GM19397 (cell line): ENCODE measurements around the gene FOXK1.
"Not testable (repeated sequence)": the region's sequence is repeated elsewhere in the genome, so short reads cannot be mapped to it uniquely, and the experiment has no call there.

Experiments used
- ATAC-seq: cut with Tn5 transposase; IDR thresholded peaks from one replicate; pipeline ENCODE4 v1.9.1; 2021; ENCODE audit warnings: mild to moderate bottlenecking, moderate library complexity; ENCODE audit not compliant: unreplicated experiment

FOXK1 gene

DNA sequence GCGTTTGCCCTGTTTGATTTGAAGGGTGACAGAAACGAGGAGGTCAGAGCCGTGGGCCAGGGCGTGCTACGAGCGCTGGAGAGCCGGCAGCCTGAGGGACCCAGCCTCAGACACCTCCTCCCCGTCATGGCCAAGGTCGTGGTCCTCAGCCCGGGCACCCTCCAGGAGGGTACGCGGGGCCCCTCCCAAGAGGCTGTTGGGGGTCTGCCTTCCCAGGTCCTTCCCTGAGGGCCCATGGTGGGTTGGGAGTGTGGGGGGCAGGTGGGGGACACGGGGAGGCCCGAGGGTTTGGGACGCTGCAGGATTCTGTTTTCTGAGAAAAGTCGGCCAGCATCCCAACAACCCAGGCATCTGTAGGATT lies 101.2 kb downstream of the FOXK1 start:
- no peak for ATAC-seq

DNA sequence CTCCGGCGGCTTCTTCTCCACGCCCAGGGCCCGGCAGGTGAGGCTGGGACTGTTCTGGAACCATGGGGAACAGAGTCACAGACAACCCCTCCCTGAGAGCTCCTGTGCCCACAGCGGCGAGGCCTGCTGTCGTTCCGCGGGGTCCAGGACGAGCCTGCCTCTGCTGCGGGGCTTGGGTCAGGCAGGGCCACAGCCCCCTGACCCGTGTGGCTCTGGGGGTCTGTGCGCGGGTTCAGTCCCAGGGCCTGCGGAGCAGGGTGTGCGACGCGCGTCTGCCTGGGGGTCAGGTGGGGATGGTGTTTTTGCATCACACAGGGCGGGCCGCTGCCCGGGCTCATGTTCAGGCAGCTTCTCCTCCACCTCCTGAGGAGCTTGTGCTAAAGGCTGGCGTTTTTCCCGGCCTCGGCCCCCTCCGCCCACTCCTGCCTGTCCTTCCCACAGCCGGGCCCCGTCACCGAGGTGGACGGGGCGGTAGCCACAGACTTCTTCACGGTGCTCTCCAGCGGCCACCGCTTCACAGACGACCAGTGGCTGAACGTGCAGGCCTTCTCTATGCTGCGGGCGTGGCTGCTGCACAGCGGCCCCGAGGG lies 101.8 kb downstream of the FOXK1 start:
- ATAC-seq: no peak

DNA sequence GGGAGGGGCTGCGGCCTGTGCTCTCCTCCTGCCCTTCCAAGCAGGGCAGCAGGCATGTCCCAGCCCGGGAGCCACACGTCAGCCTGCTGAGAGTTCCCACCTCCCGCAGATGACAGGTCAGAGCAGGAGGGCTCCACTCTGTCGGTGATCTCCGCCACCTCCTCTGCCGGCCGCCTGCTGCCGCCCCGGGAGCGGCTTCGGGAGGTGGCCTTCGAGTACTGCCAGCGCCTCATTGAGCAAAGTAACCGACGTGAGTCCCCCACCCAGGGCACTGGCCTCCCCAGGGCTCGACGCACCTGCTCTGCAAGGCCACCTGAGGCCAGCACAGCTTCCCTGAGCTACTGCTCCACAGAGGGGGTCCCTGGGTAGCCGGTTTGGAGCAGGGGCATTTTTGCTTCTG lies 102.7 kb downstream of the FOXK1 start:
- no peak for ATAC-seq

DNA sequence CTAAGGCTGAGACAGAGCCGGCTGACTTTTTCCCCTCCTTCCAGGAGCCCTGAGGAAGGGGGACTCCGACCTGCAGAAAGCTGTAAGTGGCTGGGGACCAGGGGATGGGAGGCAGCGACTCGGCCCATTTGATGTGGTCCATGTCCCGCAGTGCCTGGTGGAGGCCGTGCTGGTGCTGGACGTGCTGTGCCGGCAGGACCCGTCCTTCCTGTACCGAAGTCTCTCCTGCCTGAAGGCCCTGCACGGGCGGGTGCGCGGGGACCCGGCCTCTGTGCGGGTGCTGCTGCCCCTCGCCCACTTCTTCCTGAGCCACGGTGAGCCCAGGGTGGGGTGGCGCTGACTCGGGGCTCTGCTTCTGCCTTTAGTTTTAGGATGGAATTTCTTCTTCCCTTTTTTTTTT lies 103.3 kb downstream of the FOXK1 start:
- ATAC-seq: no peak

DNA sequence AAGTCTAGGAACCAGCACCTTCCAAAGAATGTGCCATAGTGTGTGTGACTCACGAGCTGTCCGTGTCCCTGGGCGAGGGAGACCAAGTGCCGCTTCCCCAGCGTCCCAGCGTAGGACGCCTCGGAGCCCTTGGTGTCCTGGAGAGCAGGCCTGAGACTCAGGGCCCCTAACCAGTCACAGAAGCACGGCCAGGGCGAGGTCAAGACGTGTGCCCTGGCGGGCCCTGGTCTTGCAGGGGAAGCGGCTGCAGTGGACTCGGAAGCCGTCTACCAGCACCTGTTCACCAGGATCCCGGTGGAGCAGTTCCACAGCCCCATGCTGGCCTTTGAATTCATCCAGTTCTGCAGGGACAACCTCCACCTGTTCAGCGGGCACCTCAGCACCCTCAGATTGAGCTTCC lies 103.9 kb downstream of the FOXK1 start:
- ATAC-seq: no peak

DNA sequence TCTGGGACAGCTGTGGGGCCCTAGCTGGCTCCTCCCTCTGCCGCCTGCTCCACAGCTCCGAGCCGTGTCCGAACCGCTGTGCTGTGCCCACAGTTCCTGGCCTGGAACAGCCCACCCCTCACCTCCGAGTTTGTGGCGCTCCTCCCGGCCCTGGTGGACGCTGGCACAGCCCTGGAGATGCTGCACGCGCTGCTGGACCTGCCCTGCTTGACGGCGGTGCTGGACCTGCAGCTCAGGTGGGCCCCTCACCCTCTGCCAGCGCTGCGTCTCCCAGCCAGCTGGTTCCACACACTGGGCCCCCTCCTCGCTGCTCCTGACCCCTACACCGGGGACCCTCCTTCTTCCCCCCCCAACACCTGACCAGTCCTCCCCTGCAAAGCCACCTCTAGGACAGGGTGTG lies 105.4 kb downstream of the FOXK1 start:
- no peak for ATAC-seq

DNA sequence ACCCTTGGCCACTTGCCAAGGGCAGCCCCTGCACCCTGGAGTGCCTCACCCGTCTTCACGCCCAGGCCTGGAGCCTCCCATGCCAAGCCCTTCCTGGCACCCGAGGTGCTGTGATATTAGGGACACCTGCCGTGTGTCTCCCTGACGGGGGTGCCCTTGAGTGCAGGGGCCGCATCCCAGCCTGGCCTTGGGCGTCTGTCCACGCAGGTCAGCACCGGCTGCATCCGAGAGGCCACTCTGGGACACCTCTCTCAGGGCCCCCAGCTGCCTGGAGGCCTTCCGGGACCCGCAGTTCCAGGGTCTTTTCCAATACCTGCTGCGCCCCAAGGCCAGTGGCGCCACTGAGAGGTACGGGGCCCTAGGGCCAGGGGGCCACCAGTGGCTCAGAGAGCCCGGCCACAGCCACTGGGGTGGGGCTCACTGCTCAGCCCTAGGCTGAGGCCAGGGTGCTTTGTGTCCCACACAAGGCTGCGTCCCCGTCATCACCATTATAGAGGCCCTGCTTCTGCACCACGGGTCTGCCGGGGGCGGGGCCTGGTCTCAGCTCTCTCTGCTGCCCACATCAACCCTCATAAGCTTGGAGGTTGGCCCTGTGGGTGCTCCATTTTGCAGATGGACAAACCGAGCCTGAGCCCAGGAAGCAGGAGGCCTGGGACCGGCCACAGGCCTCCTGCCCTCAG lies 106.0 kb downstream of the FOXK1 start:
- no peak for ATAC-seq

DNA sequence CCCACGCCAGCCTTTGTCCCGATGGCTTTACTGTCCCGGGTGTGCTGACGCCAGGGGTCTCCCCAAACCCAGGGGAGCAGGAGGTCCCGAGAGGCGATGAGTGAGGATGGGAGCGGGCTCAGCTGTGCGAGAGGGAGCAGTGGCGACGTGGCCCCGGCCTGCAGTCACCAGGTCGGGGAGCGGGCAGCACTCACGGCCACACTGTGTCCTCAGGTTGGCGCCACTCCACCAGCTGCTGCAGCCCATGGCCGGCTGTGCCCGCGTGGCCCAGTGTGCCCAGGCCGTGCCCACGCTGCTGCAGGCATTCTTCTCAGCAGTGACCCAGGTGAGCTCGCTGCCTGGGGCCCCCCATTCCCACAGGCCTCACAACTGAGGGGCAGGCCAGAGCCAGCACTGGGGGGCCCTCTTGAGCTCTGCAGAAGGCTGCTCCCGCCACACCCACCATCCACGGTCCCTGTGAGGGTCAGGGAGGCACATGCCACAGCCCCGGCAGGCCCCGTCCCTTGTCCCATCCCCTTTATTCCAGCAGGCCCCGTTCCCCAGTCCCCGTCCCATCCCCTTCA lies 106.6 kb downstream of the FOXK1 start:
- no peak for ATAC-seq

DNA sequence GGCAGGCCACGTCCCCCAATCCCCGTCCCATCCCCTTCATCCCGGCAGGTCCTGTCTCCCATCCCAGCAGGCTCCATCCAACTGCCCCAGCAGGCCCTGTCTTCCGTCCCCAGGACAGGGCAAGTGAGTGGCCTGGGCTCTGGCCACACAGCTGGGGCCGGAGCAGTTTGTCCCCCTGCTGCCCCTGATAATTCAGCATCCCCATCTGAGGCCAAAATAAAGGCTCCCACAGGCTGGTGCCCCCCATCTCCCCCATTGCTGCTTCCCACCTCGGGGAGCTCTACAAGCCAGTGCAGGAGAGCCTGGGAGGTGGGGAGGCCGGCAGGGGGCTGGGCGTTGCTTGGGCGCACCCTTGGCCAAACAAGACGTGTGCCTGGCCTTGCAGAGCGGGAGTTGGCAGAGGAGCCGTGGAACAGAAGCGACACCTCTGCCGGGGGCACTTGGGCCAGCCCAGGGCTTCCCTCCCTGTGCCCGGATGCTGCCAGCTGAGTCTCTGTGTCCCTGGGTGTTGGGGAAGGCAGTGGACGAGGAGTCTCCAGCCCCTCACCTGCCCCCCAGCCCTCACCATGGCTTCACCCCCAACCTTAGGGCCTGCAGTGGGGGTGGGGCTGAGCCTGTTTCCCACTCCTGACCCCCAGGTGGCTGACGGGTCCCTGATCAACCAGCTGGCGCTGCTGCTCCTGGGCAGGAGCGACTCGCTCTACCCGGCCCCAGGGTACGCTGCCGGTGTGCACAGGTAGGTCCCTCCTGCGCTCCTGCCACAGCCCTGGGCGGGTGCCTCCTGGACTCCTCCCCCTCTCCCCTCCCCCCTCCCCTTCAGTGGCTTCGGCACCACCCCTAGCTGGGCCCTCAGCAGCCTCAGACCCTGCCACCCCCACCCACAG lies 107.3 kb downstream of the FOXK1 start:
- no peak for ATAC-seq

DNA sequence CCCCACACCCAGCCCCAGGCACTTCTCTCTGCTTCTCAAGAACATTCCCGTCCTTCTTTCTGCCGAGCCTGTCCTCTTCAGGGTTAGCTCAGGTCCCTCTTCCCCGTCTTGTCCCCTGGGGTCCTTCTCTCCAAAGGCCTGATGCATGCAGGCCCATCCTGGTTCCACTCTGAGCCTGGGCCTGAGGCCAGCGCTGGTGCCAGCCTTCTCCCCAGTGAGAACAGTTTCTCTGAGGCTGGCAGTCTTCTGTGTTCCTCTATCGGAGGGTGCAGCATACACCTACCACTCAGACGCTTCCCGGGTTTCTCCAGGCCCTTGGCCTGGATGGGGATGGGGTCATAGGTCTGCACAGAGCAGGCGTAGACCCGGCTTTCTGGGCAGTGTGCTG lies 108.0 kb downstream of the FOXK1 start:
- no peak for ATAC-seq

DNA sequence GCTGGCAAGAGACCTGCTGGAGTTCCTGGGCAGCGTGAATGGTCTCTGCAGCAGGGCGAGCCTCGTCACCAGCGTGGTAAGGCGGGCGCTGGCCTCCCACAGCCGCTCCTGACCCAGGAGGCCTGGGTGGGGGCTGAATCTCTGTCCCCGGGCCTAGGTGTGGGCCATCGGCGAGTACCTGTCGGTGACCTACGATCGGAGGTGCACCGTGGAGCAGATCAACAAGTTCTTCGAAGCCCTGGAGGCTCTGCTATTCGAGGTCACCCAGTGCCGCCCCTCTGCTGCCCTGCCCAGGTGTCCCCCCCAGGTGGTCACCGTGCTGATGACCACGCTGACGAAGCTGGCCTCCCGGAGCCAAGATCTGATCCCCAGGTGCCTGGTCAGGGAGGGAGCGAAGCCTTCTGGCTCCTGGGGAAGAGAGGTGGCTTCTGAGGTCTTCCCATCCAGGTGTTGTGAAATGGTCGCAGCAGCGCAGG lies 108.5 kb downstream of the FOXK1 start:
- ATAC-seq: no peak

DNA sequence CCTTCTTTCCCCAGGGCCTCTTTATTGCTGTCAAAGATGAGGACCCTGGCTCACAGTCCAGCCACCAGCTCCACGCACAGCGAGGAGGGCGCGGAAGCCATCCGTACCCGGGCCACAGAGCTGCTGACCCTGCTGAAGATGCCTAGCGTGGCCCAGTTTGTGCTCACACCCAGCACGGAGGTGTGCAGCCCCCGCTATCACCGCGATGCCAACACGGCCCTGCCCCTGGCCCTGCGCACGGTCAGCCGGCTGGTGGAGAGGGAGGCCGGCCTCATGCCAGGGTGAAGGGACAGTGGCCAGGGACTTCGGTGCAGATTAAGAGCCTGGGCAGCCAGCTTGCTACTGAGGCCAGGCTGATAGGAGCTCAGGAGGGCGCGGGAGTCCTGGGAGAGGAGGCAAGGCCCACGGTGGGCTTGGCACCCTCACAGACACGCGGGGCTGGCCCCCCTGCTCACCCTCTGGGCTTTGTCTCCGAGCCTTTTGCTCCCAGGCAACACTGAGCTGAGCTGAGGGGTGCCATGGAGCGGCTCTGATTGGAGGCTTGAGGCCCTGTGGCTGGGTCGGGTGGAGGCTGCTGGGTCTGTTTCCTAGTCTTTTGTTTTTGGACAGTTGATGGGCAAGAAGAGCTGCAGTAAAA lies 109.1 kb downstream of the FOXK1 start:
- no peak for ATAC-seq

DNA sequence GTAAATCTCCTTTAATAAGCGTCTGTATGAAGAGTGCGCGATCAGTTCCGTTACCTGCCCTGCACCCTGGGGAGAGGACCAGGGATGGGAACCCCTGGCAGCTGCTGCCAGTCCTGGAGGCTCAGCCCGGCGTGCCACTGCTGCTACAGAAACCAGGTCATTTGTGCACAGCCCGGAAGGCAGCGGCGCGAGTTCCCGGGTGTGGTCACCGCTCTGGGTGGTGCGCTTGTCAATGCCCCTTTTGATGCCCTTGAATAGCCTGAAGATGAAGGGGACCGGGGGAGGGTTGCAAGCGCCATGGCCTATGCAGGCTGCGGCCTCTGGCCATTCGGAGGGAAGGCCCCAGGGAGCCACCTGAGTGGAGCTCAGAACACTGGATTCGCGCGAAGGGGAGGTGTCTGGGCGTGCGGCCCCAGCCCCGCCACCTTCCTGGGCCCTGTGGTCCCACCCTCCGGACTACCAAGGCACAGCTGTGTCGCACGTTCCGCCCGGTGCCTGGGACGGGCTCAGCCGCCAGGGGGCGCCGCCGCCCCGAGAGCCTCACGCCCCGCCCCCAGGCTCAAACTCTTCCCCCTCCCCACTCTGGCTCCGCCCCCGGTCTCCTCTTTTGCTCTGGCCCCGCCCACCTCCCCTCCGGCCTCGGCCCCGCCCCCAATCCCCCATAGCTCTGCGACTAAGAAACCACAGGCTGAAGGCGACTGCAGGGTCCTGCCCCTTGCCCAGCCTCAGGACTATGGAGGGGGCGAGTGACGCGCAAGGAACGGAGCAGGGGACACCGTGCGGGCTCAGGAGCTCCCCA lies 109.8 kb downstream of the FOXK1 start:
- ATAC-seq: no peak

DNA sequence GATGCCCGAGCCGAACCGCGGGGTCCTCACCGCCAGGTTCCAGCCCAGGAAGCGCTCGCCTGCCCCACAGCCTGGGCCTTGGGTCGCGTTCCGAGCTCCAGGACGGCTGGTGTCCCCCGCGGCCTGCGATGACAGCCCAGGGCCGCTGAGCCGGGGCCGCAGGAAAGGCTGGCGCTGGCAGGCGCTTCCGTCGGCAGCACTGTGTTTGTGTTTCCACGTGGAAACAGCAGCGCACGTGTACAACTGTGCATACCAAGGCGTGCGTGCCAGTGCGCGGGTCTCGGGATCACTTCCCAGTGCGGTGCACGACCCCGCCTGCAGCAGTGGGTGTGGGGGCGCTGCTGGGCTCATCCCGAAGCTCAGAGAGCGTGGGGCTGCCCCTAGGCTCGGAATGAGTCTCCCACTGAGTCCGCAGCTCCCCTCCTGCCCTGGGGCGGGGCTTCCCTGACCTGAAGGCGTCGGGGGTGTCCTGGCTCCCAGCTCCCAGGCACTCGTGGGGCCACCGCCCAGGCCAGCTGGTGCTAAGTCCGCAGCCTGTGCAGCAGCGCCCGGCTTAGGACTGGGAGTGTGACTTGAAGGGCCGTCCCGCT lies 110.5 kb downstream of the FOXK1 start:
- ATAC-seq: no peak

DNA sequence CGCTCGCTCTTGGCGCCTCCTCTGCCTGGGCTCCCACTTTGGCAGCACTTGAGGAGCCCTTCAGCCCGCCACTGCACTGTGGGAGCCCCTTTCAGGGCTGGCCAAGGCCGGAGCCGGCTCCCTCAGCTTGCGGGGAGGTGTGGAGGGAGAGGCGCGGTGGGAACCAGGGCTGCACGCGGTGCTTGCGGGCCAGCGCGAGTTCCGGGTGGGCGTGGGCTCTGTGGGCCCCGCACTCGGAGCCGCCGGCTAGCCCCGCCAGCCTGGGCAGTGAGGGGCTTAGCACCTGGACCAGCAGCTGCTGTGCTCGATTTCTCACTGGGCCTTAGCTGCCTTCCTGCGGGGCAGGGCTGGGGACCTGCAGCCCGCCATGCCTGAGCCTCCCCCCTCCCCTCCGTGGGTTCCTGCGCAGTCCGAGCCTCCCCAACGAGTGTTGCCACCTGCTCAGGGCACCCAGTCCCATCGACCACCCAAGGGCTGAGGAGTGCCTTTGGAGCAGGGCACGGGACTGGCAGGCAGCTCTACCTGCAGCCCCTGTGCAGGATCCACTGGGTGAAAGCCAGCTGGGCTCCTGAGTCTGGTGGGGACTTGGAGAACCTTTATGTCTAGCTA lies 111.4 kb downstream of the FOXK1 start:
- ATAC-seq: not testable (repeated sequence)

DNA sequence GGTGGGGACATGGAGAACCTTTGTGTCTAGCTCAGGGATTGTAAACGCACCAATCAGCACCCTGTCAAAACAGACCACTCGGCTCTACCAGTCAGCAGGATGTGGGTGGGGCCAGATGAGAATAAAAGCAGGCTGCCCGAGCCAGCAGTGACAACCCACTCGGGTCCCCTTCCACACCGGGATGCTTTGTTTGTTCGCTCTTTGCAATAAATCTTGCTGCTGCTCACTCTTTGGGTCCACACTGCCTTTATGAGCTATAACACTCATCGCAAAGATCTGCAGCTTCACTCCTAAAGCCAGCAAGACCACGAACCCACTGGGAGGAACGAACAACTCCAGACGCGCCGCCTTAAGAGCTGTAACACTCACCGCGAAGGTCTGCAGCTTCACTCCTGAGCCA lies 112.1 kb downstream of the FOXK1 start:
- not testable (repeated sequence) for ATAC-seq

DNA sequence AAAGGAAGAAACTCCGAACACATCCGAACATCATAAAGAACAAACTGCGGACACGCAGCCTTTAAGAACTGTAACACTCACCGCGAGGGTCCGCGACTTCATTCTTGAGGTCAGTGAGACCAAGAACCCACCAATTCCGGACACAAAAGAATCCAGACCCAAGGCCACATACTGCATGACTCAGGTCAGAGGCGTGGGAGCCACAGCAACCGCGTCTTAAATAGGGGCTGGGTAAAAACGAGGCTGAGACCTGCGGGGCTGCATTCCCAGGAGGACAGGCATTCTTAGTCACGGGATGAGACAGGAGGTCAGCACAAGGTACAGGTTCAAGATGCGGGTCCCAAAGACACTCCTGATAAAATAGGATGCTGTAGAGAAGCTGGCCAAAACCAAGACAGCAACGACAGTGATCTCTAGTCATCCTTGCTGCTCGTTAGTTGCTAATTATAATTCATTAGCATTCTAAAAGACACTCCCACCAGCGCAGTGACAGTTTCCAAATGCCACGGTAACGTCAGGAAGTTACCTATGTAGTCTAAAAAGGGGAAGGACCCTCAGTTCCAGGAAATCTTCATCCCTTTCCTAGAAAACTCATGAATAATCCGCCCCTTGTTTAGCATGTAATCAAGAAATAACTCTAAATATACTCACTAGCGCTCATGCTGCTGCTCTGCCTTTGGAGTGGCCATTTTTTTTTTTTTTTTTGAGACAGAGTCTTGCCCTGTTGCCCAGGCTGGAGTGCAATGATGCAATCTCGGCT lies 112.7 kb downstream of the FOXK1 start:
- no peak for ATAC-seq

DNA sequence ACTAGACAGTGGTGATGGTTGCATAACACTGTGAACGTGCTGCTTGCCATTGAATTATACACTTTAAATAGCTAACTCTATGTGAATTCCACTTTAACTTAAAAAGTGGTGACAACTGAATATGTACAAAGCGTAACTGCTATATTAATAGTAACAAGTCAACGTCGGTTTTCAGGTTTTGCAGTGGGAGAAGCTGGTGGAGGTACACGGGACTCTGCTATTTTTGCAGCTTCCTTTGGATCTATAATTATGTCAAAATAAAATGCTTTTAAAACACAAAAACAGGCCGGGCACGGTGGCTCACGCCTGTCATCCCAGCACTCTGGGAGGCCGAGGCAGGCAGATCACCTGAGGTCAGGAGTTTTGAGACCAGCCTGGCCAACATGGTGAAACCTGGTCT lies 114.4 kb downstream of the FOXK1 start:
- no peak for ATAC-seq
